DMS114 treated with DMSO at 0.1 percent for 48 hours (cell line): ENCODE results near the gene UBE2L6.

Experiments used
- DNase-seq: peaks from one replicate; lab custom pipeline; 2025; ENCODE audit not compliant: unreplicated experiment; lab: John Stamatoyannopoulos, UW

Gene UBE2L6

GRCh38 chr11:57501953-57502352 is 65.5 kb downstream of the UBE2L6 start:
- DNase-seq, result no peak
